ENCODE results near the gene TCFL5.

GRCh38 chr20:62792182-62792939 lies 69.3 kb downstream of the TCFL5 start:
- no peak for TF ChIP-seq CTCF (IDR thresholded peaks at IDR 0.05)
- no peak for TF ChIP-seq POLR2A (IDR thresholded peaks at IDR 0.05)

All from adrenal gland (tissue), 5 donors.